ENCODE measurements around the gene GNB3. TPM values are rescaled to one million over a fixed set of nuclear protein-coding genes. Genes with fewer than 3 reads are reported as not detected.
"Not testable (repeated sequence)": the region's sequence is repeated elsewhere in the genome, so short reads cannot be mapped to it uniquely, and the experiment has no call there.

The GNB3 gene
- total RNA-seq, 2 experiments from 2014 or later = 0.22 to 0.78 TPM

GRCh38 chr12:6863586-6864321 is 23.0 kb downstream of the GNB3 start:
- POLR2A ChIA-PET = interaction anchor here (1.0 to 1.1 kb wide), 2 partner anchors 9 kb away, joined by 4 read pairs; partner anchors contain the start of gene SPSB2
- no peak overlapping the region for H3K4me3 Mint-ChIP-seq
- CTCF ChIA-PET = interaction anchor here (0.6 to 2.1 kb wide), 4 partner anchors 10 to 28 kb away, joined by 3 to 10 read pairs (median 4); partner anchors contain the start of genes CDCA3, SPSB2 and USP5
- H3K36me3 Mint-ChIP-seq = peaks cover 55% of the 10 kb centered on the region
- no peak for DNase-seq
- H3K27ac Mint-ChIP-seq = no peak overlapping the region
- no peaks in the 10 kb centered on the region for H3K9me3 Mint-ChIP-seq
- peaks cover 16% of the 10 kb centered on the region for H3K4me1 Mint-ChIP-seq (ENCODE audit: low read depth)
- H3K27me3 Mint-ChIP-seq = no peaks in the 10 kb centered on the region
- intact Hi-C loops (cut with micrococcal nuclease) = no loop called here

DNA sequence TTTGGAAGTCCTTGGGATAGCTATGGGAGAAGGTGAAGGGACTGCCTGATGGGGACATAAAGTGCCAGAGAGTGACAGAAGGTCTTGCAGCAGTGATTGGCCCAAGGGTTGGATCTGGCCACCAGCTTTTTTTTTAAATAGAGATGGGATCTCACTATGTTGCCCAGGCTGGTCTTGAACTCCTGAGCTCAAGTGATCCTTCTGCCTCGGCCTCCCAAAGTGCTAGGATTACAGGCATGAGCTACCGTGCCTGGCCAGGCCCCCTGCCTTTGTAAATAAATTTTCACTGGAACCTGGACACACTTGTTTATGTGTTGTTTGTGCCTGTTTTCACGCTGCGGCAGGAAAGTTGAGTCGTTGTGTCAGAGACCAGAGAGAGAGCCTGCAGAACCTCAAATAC is 24.6 kb downstream of the GNB3 start:
- H3K4me3 Mint-ChIP-seq; intact Hi-C loops (cut with micrococcal nuclease); DNase-seq; H3K9me3 Mint-ChIP-seq; H3K27me3 Mint-ChIP-seq: not testable (repeated sequence)
- CTCF ChIA-PET = interaction anchor here (1.3 to 2.1 kb wide), 4 partner anchors 13 to 302 kb away, joined by 3 to 10 read pairs (median 5); partner anchors contain the start of genes CDCA3 and USP5
- H3K4me1 Mint-ChIP-seq (ENCODE audit: low read depth) = peaks cover 31% of the 10 kb centered on the region
- POLR2A ChIA-PET = interaction anchor here (4.8 kb wide), 1 partner anchor 12 kb away, joined by 94 read pairs; the partner anchor contains the start of genes CDCA3 and USP5
- peaks cover 61% of the 10 kb centered on the region for H3K36me3 Mint-ChIP-seq
- peak overlapping the region; percentile 10 for H3K27ac Mint-ChIP-seq

GRCh38 chr12:6866163-6866919 is 25.6 kb downstream of the GNB3 start:
- intact Hi-C loops (cut with micrococcal nuclease) = no loop called here
- no peaks in the 10 kb centered on the region for H3K27me3 Mint-ChIP-seq
- no peaks in the 10 kb centered on the region for H3K9me3 Mint-ChIP-seq
- no peak overlapping the region for H3K27ac Mint-ChIP-seq
- peak overlapping the region; percentile 98 for H3K4me3 Mint-ChIP-seq
- H3K4me1 Mint-ChIP-seq (ENCODE audit: low read depth) = peaks cover 41% of the 10 kb centered on the region
- ChIA-PET POLR2A (interaction anchor here (0.5 to 4.8 kb wide), 13 partner anchors 8 to 1065 kb away, joined by 3 to 94 read pairs (median 3); partner anchors contain the start of genes C12orf57, CDCA3, MLF2 and PTPN6), CTCF (interaction anchor here (1.1 to 3.8 kb wide), 4 partner anchors 13 to 113 kb away, joined by 3 to 49 read pairs (median 5); partner anchors contain the start of genes CDCA3, MLF2 and USP5)
- H3K36me3 Mint-ChIP-seq = peaks cover 62% of the 10 kb centered on the region
- DNase-seq = no peak

- Mint-ChIP-seq H3K9me3 (no peaks in the 10 kb centered on the region), H3K27ac (peak overlapping the region; percentile 98)
These were observed 26.2 kb downstream of the GNB3 start for GRCh38 chr12:6866920-6867412.

GRCh38 chr12:6867413-6868210 is 26.9 kb downstream of the GNB3 start, which contains the start of gene TPI1:
Gene TPI1 (plus strand): TSS chr12:6867531. CDS start chr12:6867567, 36 bp downstream.
- DNase-seq = peak; percentile 88
- H3K27ac Mint-ChIP-seq = peak within 1 kb of the TSS; percentile 98
- peaks cover 54% of the 10 kb centered on the region for H3K4me1 Mint-ChIP-seq (ENCODE audit: low read depth)
- intact Hi-C loops (cut with micrococcal nuclease) = no loop called here
- ChIA-PET CTCF (interaction anchor here (0.7 to 3.8 kb wide), 3 partner anchors 14 to 245 kb away, joined by 3 to 49 read pairs (median 27); partner anchors contain the start of genes CDCA3 and USP5), POLR2A (interaction anchor here (0.7 to 4.8 kb wide), 12 partner anchors 15 to 333 kb away, joined by 3 to 94 read pairs (median 4); partner anchors contain the start of genes C12orf57, CD4, CDCA3 and GAPDH)
- no peaks in the 10 kb centered on the region for H3K27me3 Mint-ChIP-seq
- peaks cover 63% of the 10 kb centered on the region for H3K36me3 Mint-ChIP-seq
- no peaks in the 10 kb centered on the region for H3K9me3 Mint-ChIP-seq
- H3K4me3 Mint-ChIP-seq = peak within 1 kb of the TSS; percentile 98

More at GRCh38 chr12:6866920-6867412, 26.2 kb downstream of the GNB3 start:
- ChIA-PET POLR2A (interaction anchor here (0.5 to 4.8 kb wide), 13 partner anchors 9 to 1065 kb away, joined by 3 to 94 read pairs (median 3); partner anchors contain the start of genes C12orf57, CDCA3, MLF2 and PTPN6), CTCF (interaction anchor here (0.7 to 3.8 kb wide), 3 partner anchors 14 to 246 kb away, joined by 3 to 49 read pairs (median 3); partner anchors contain the start of genes CDCA3, MLF2 and USP5)
- intact Hi-C loops (cut with micrococcal nuclease) = no loop called here
- peak overlapping the region; percentile 98 for H3K4me3 Mint-ChIP-seq
- H3K4me1 Mint-ChIP-seq (ENCODE audit: low read depth) = peaks cover 48% of the 10 kb centered on the region
- DNase-seq = no peak
- H3K36me3 Mint-ChIP-seq = peaks cover 63% of the 10 kb centered on the region
- no peaks in the 10 kb centered on the region for H3K27me3 Mint-ChIP-seq

GRCh38 chr12:6868211-6869048 is 27.7 kb downstream of the GNB3 start:
- ChIA-PET POLR2A (interaction anchor here (0.9 to 4.8 kb wide), 11 partner anchors 15 to 334 kb away, joined by 3 to 94 read pairs (median 4); partner anchors contain the start of genes C12orf57, CD4, CDCA3 and GAPDH), CTCF (interaction anchor here (0.7 to 3.8 kb wide), 10 partner anchors 12 to 115 kb away, joined by 3 to 49 read pairs (median 8); partner anchors contain the start of genes CDCA3, LRRC23, MLF2 and USP5)
- Mint-ChIP-seq H3K27me3 (no peaks in the 10 kb centered on the region), H3K9me3 (no peaks in the 10 kb centered on the region), H3K27ac (peak overlapping the region; percentile 97), H3K4me1 (ENCODE audit: low read depth) (peaks cover 55% of the 10 kb centered on the region), H3K4me3 (peak overlapping the region; percentile 98), H3K36me3 (peaks cover 62% of the 10 kb centered on the region)
- DNase-seq = peak; percentile 41
- intact Hi-C loops (cut with micrococcal nuclease) = loop anchor here (1.0 kb wide), 3 partner anchors 16 to 32 kb away; partner anchors contain the start of gene USP5

DNA sequence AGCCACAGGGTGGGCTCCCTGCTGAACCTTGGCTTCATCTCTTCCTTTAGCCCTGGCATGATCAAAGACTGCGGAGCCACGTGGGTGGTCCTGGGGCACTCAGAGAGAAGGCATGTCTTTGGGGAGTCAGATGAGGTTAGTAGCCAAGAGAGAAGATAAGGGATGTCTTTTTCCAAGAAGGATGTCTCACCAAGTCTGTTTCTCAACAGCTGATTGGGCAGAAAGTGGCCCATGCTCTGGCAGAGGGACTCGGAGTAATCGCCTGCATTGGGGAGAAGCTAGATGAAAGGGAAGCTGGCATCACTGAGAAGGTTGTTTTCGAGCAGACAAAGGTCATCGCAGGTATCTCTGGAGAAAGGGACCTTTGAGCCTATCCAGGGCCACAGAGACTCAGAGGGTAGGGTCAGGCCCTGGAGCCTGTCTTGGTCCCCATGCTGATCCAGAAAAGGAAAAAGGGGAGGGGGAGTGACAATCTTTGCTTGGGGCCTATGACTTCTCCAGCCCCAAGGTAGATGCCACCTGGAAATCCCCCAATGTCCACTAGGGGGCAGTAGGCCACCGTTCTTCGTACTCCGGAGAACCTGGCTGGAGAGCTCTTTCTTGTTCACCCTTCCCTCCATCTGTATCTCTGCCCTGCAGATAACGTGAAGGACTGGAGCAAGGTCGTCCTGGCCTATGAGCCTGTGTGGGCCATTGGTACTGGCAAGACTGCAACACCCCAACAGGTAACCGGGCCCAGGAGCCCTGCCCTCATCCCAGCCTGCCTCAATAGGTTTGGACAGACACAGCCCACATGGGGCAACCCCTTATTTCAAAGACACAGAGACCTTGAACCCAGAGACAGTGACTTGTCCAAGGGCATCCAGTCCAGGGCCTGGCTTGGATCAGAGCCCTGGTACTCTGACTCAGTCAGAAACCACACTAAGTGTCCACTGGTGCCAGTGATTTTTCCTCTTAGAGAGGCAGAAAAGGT is 28.6 kb downstream of the GNB3 start:
- no peaks in the 10 kb centered on the region for H3K27me3 Mint-ChIP-seq
- ChIA-PET POLR2A (interaction anchor here (0.9 to 4.8 kb wide), 9 partner anchors 16 to 261 kb away, joined by 3 to 94 read pairs (median 4); partner anchors contain the start of genes C12orf57, CD4, CDCA3 and RNU7-1), CTCF (interaction anchor here (0.6 to 3.8 kb wide), 26 partner anchors 11 to 244 kb away, joined by 3 to 49 read pairs (median 4); partner anchors contain the start of genes C12orf57, C1RL, CDCA3 and COPS7A)
- peak overlapping the region; percentile 98 for H3K4me3 Mint-ChIP-seq
- no peaks in the 10 kb centered on the region for H3K9me3 Mint-ChIP-seq
- intact Hi-C loops (cut with micrococcal nuclease) = loop anchor here (1.0 to 5.0 kb wide), 5 partner anchors 17 to 238 kb away; partner anchors contain the start of genes C1R, C1RL and USP5
- H3K4me1 Mint-ChIP-seq (ENCODE audit: low read depth) = peaks cover 59% of the 10 kb centered on the region
- H3K36me3 Mint-ChIP-seq = peaks cover 61% of the 10 kb centered on the region
- peak; percentile 90 for DNase-seq
- H3K27ac Mint-ChIP-seq = peak overlapping the region; percentile 97

GRCh38 chr12:6870304-6870703 is 29.6 kb downstream of the GNB3 start:
- not testable (repeated sequence) for H3K4me3 Mint-ChIP-seq, DNase-seq, H3K27me3 Mint-ChIP-seq, H3K9me3 Mint-ChIP-seq
- peak overlapping the region; percentile 44 for H3K27ac Mint-ChIP-seq
- CTCF ChIA-PET = interaction anchor here (0.9 to 2.5 kb wide), 7 partner anchors 12 to 147 kb away, joined by 3 to 27 read pairs (median 4); partner anchors contain the start of genes COPS7A, MLF2 and P3H3
- H3K4me1 Mint-ChIP-seq (ENCODE audit: low read depth) = peaks cover 61% of the 10 kb centered on the region
- POLR2A ChIA-PET = interaction anchor here (1.3 to 5.7 kb wide), 3 partner anchors 17 to 94 kb away, joined by 4 to 59 read pairs (median 18); partner anchors contain the start of genes C12orf57, CDCA3, RNU7-1 and USP5
- intact Hi-C loops (cut with micrococcal nuclease) = loop anchor here (5.0 kb wide), 2 partner anchors 222 to 237 kb away; partner anchors contain the start of genes C1R and C1RL
- peaks cover 54% of the 10 kb centered on the region for H3K36me3 Mint-ChIP-seq
